GM12874 (cell line): ENCODE results near the gene ENTREP1.

ENCODE experiments used
- TF ChIP-seq, protein P1 (sequence below): IDR thresholded peaks from 2 replicates; pipeline ENCODE4 v1.5.1; 2011; ENCODE audit warnings: low read depth, mild to moderate bottlenecking, control low read depth, low read length, moderate library complexity; ENCODE audit not compliant: insufficient read depth

ENTREP1 gene

DNA sequence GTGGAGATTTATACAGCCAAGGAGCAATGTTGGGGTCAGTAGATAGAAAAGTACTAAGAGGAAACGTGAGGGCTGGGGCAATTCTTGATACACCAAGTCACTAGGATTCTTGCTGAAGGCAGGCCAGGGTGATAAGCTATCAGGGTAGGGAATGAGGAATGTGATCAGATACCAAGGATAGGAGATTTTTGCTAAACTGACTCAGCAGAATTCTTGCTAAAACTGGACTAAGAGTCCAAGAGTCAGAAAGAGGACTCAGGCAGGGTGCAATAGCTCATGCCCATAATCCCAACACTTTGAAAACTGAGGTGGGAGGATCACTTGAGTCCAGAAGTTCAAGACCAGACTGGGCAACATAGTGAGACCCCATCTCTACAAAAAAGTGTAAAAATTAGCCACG is 71.7 kb downstream of the ENTREP1 start:
- TF ChIP-seq, protein P1, sequence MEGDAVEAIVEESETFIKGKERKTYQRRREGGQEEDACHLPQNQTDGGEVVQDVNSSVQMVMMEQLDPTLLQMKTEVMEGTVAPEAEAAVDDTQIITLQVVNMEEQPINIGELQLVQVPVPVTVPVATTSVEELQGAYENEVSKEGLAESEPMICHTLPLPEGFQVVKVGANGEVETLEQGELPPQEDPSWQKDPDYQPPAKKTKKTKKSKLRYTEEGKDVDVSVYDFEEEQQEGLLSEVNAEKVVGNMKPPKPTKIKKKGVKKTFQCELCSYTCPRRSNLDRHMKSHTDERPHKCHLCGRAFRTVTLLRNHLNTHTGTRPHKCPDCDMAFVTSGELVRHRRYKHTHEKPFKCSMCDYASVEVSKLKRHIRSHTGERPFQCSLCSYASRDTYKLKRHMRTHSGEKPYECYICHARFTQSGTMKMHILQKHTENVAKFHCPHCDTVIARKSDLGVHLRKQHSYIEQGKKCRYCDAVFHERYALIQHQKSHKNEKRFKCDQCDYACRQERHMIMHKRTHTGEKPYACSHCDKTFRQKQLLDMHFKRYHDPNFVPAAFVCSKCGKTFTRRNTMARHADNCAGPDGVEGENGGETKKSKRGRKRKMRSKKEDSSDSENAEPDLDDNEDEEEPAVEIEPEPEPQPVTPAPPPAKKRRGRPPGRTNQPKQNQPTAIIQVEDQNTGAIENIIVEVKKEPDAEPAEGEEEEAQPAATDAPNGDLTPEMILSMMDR: no peak

DNA sequence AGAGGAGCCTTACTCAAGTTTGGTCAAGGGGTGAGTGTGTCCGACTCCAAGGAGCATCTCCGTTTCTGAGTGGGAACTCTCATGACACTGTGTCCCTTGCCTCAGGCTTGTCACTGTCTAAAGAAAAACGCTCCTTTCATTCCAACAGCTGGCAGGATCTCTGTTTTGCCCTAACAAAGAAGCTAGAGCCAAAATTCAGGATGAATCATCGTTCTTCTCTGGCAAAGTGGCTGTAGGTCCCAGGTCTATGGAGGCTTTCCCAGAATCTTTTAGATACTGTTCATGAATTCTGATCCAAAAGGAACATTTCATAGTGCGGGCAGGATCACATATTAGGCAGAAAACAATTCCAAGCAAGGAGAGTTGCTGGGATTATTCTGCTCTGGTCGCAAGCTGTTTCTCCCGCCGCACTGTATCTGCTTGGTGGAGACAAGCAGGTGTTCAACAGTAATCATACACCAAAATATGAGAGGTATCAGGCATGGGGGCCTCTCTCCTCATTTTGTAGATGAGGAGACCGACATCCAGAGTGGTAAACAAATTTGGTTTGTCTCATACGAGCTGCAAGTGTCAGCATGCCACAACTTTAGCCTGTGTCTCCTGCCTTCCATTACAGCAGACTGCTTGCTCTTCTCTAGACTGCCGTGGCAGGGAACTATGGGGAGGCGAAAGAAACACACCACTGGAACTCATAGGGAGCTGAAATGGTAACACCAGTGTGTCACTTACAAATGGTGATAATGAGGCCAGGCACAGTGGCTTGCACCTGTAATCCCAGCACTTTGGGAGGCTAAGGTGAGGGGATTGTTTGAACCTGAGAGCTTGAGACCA is 72.6 kb downstream of the ENTREP1 start:
- TF ChIP-seq, protein P1: no peak

DNA sequence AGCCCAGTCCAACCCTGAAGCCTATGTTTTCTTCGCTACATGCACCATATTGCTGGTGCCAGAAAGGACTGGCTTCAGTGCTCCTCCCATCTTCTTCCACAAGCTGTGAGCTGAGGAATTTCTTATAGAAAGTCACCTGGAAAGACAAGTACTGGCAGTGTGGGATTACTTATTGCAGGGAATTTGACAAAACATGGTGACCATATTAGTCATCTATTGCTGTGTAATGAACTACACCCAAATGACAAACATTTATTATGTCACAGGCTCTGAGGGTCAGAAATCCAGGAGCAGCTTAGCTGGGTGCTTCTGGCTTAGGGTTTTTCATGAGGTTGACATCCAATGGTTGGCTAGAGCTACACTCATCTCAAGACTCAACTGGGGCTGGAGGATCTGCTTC is 75.5 kb downstream of the ENTREP1 start:
- TF ChIP-seq, protein P1: no peak

DNA sequence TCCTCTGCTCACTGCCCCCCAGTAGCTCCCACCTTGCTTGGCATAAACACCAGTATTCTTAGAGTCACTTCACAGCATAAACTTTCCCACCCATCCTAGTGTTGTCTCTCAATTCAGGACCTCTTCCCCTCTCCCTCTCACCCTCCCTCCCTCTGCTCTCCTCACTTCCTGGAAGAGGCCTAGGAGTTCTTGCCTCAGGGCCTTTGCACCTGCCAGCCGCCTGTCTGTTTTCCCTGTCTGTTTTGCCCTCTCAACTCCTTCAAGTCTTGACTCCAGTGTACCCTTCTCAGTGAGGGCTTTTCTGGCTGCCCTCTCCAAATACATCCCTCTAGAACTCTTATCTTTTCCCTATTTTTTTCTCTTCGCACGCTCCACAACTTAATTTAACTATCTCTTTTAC is 86.2 kb downstream of the ENTREP1 start:
- TF ChIP-seq, protein P1: no peak

DNA sequence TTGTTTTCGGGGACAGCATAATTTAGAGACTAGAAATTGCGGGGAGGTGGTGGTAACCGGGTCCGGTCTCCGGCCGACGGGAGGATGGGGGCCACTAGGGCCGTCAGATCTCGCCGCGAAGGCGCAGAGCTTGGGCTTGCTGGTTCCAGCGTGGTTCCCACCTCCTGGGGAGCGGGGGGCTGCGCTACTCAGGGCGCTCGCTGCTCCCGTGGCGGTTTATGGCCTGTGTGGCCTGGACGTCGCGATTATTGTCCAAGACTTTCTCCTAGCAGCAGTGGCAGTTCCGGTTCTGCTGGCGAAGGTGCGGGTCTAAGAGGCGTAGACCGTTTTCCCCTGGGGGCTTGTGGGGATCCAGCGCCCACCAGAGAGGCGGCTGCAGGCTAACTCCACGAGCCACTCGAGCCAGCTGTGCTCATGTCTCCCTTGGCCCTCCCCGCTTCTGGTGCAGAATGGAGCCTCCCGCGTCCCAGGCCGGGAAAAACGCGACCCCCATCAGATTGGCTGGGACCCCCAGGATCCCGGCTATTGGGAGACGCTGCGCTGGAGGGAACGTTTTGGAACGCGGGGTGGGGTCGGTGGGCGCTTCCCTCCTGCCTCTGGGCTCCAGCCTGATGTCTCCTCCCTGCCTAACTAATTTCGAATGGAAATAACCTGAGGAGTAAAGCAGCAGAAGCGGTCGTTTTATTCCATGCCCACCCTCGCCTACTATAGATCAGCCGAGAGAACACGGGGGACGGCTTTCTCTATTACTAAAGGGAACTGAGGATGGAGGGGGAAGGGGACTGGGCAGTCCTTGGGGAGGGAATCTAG is 87.1 kb downstream of the ENTREP1 start:
- TF ChIP-seq, protein P1: no peak

DNA sequence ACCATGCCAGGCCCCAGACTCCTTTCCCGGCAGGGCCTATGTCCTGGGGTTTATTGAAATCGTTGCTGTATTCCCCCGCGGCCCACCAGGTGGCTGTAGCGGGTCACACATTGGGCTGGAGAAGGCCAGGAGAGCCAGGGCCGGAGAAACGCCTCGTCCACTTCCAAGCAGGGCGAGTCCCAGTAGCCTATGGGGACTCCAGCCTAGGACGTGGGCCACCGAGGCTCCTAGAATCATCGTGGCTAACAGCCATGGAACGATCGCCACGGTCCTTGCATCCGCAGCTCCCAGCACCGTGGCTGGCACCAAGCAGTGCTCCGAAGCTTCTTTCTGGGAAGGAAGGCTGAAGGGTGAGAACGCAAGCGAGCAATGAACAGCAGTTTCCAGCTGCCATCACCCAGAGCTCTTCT is 87.7 kb downstream of the ENTREP1 start:
- TF ChIP-seq, protein P1: peak; percentile 17; the same call in 1 of the 2 replicates

DNA sequence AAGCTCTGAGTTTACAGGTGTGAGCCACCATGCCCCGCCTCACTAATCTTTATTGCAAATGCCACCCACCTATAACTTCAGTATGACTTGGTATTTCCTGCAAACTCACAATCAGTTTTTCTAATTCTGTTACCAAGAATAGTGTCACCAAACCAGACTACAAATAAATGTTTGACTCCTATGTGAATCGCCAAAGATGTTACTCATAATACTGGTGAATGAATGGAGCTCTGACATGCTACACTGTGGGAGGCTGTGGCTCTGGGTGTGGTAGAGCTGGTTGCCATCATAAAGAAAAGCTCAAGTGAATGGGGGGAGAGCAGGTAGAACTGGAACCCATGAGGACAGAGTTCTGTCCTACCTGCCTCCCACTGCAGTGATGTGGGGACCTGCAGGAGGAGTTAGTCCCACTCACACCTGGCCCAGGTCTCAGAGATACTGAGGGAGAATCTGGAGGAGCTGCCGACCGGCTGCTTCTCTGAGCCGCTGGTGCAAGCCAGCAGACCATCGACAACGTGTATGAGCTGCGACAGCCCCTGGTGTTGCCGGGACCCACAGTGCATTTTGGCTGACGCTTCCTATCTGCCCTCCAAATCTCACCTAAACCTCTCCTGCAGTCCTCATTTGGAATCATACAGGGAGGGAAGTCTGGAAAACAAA is 95.7 kb downstream of the ENTREP1 start:
- TF ChIP-seq, protein P1: no peak
